Umbilical cord (tissue), 2 donors: Measurements from ENCODE around the gene LUC7L2. TPM values are rescaled to one million over a fixed set of nuclear protein-coding genes. Genes with fewer than 3 reads are reported as not detected.
"Not testable (repeated sequence)": the region's sequence is repeated elsewhere in the genome, so short reads cannot be mapped to it uniquely, and the experiment has no call there.

Experiments
- DNase-seq: peaks from one replicate; pipeline ENCODE4 v3.0.0-alpha.2; 2015; ENCODE audit warnings: low spot score
- total RNA-seq: library from RNA; depleted of rRNA; stranded (reverse); fragments of >200 nt; gene quantifications from one replicate; pipeline ENCODE4 v1.2.3, GENCODE V29; 2014; ENCODE audit warnings: low replicate concordance; ENCODE audit not compliant: insufficient read depth

The LUC7L2 gene
- total RNA-seq, 1 donor from 2014 or later: 42.4 TPM

GRCh38 chr7:139396323-139396951 is 36.7 kb downstream of the LUC7L2 start:
- no peak for DNase-seq

GRCh38 chr7:139397192-139397591 is 37.5 kb downstream of the LUC7L2 start:
- DNase-seq: no peak

- no peak for DNase-seq
Observed at GRCh38 chr7:139403601-139404000, 43.9 kb downstream of the LUC7L2 start.

GRCh38 chr7:139407555-139407954 is 47.9 kb downstream of the LUC7L2 start:
- no peak for DNase-seq

- not testable (repeated sequence) for DNase-seq
Observed at GRCh38 chr7:139414743-139415402, 55.2 kb downstream of the LUC7L2 start.

GRCh38 chr7:139416405-139416804 is 56.7 kb downstream of the LUC7L2 start:
- DNase-seq: no peak

GRCh38 chr7:139417478-139417877 is 57.8 kb downstream of the LUC7L2 start:
- DNase-seq: no peak

GRCh38 chr7:139421123-139421522 is 61.4 kb downstream of the LUC7L2 start:
- DNase-seq: no peak

GRCh38 chr7:139422126-139422525 is 62.4 kb downstream of the LUC7L2 start:
- DNase-seq: peak; percentile 78

- no peak for DNase-seq
Observed at GRCh38 chr7:139423091-139423490, 63.4 kb downstream of the LUC7L2 start.

- DNase-seq: no peak
Observed at GRCh38 chr7:139424004-139424403, 64.3 kb downstream of the LUC7L2 start.

GRCh38 chr7:139425701-139426100 is 66.0 kb downstream of the LUC7L2 start:
- not testable (repeated sequence) for DNase-seq

- DNase-seq: no peak
Observed at GRCh38 chr7:139426258-139427028, 66.7 kb downstream of the LUC7L2 start.

- no peak for DNase-seq
Observed at GRCh38 chr7:139427029-139427420, 67.3 kb downstream of the LUC7L2 start.

GRCh38 chr7:139427788-139428187 is 68.1 kb downstream of the LUC7L2 start:
- no peak for DNase-seq

- DNase-seq: not testable (repeated sequence)
Observed at GRCh38 chr7:139429735-139430134, 70.0 kb downstream of the LUC7L2 start.

GRCh38 chr7:139430443-139430842 is 70.7 kb downstream of the LUC7L2 start:
- no peak for DNase-seq

- peak; percentile 76 for DNase-seq
Observed at GRCh38 chr7:139431010-139431409, 71.3 kb downstream of the LUC7L2 start.

- no peak for DNase-seq
Observed at GRCh38 chr7:139431459-139431858, 71.8 kb downstream of the LUC7L2 start.

- DNase-seq: no peak
Observed at GRCh38 chr7:139436806-139437205, 77.1 kb downstream of the LUC7L2 start.

- DNase-seq: no peak
Observed at GRCh38 chr7:139439375-139439774, 79.7 kb downstream of the LUC7L2 start.

- peak; percentile 64 for DNase-seq
Observed at GRCh38 chr7:139441961-139442360, 82.3 kb downstream of the LUC7L2 start.
